Gastroesophageal sphincter (tissue), 4 donors: Measurements from ENCODE around the gene ST8SIA4. TPM values are rescaled to one million over a fixed set of nuclear protein-coding genes. Genes with fewer than 3 reads are reported as not detected.

Source experiments
- ATAC-seq: fragments of 150-250 bp; one replicate; pipeline ENCODE4 v1.9.1; 2016; ENCODE audit warnings: mild to moderate bottlenecking, moderate library complexity
- H3K27ac ChIP-seq, 4 donors: fragments of 200-600 bp; sonication (generic) in 3 of 4; 1 replicate in 3 of 4; 2 replicates in 1 of 4; pipeline ENCODE4 v1.5.1; 2016 to 2019
- H3K27me3 ChIP-seq: fragments of 200-600 bp; sonication (generic); one replicate; pipeline ENCODE4 v1.5.1; 2019
- H3K36me3 ChIP-seq, 2 donors: fragments of 200-600 bp; sonication (generic); one replicate each; pipeline ENCODE4 v1.5.1; 2019; ENCODE audit warnings: control low read depth in 1 of 2
- H3K4me1 ChIP-seq, 3 donors: fragments of 200-600 bp; sonication (generic); 1 replicate in 2 of 3; 2 replicates in 1 of 3; pipeline ENCODE4 v1.5.1; 2016 to 2019; ENCODE audit warnings: control low read depth in 2 of 3
- H3K4me3 ChIP-seq, 2 donors: fragments of 200-600 bp; sonication (generic); one replicate each; pipeline ENCODE4 v1.5.1; 2019; ENCODE audit warnings: mild to moderate bottlenecking in 1 of 2, moderate library complexity in 1 of 2
- H3K9me3 ChIP-seq, 3 donors: fragments of 200-600 bp; sonication (generic); one replicate each; pipeline ENCODE4 v1.5.1; 2017 to 2019; ENCODE audit warnings: control low read depth in 2 of 3
- CTCF ChIP-seq, 4 experiments: fragments of 200-600 bp in 2 of 4; fragments of 450-650 bp in 2 of 4; sonication (generic) in 1 of 4; IDR thresholded peaks; one replicate each; pipeline ENCODE4 v1.5.1; 2017 to 2019; ENCODE audit warnings: antibody characterized with exemption in 4 of 4, mild to moderate bottlenecking in 2 of 4, moderate library complexity in 2 of 4
- EP300 ChIP-seq: sonication (generic); formaldehyde crosslinking; IDR thresholded peaks from one replicate; pipeline ENCODE4 v1.6.1; 2017; ENCODE audit warnings: antibody characterized with exemption, mild to moderate bottlenecking
- POLR2A ChIP-seq, 2 donors: fragments of 450-650 bp; IDR thresholded peaks; one replicate each; pipeline ENCODE4 v1.6.1; 2017; ENCODE audit warnings: antibody characterized with exemption in 2 of 2, mild to moderate bottlenecking in 2 of 2, moderate library complexity in 1 of 2
- POLR2AphosphoS5 ChIP-seq: sonication (generic); formaldehyde crosslinking; IDR thresholded peaks from one replicate; pipeline ENCODE4 v1.6.1; 2017; ENCODE audit warnings: antibody characterized with exemption
- WGBS, 2 donors: methylation state at CpG; one replicate each; pipeline ENCODE4 v1.1.5; 2018; ENCODE audit warnings: low coverage in 1 of 2; 5-methylcytosine and 5-hydroxymethylcytosine counted together
- total RNA-seq, 4 donors: library from RNA; depleted of rRNA; stranded (reverse); fragments of >200 nt; gene quantifications; one replicate each; pipeline ENCODE4 v1.1.0, GENCODE V29; 2016

The ST8SIA4 gene
- total RNA-seq, 4 donors from 2014 or later = 1.1 to 3.9 (median 2.9) TPM

- H3K4me1 ChIP-seq = no peaks in the 10 kb centered on the region
- H3K9me3 ChIP-seq = no peaks in the 10 kb centered on the region
- H3K36me3 ChIP-seq = no peaks in the 10 kb centered on the region
- TF ChIP-seq POLR2AphosphoS5 = no peak
- TF ChIP-seq EP300 = no peak
- no peaks in the 10 kb centered on the region for H3K27me3 ChIP-seq
- 69 to 75% methylated on average over 2 of the region's 2 CpGs for WGBS, 2 donors
- no peak for ATAC-seq
- no peak overlapping the region for H3K4me3 ChIP-seq
- H3K27ac ChIP-seq = no peak overlapping the region
These were observed 61.0 kb downstream of the ST8SIA4 start for GRCh38 chr5:100842080-100842479.

GRCh38 chr5:100841358-100842076, 61.6 kb downstream of the ST8SIA4 start:
- Histone ChIP-seq H3K4me3 (no peak overlapping the region), H3K9me3 (no peaks in the 10 kb centered on the region), H3K4me1 (no peaks in the 10 kb centered on the region), H3K27ac (peak overlapping the region in 2 of 4 donors; percentile 1 to 12), H3K36me3 (no peaks in the 10 kb centered on the region), H3K27me3 (no peaks in the 10 kb centered on the region)
- no peak for TF ChIP-seq EP300
- no peak for ATAC-seq
- WGBS, 2 donors = 56 to 77% methylated on average over 3 to 4 of the region's 4 CpGs

GRCh38 chr5:100840789-100841188, 62.3 kb downstream of the ST8SIA4 start:
- TF ChIP-seq POLR2AphosphoS5 = no peak
- no peaks in the 10 kb centered on the region for H3K4me1 ChIP-seq
- no peaks in the 10 kb centered on the region for H3K36me3 ChIP-seq
- no peak for ATAC-seq
- H3K9me3 ChIP-seq = no peaks in the 10 kb centered on the region
- H3K27me3 ChIP-seq = no peaks in the 10 kb centered on the region
- peak overlapping the region in 1 of 4 donors; percentile 1 for H3K27ac ChIP-seq
- 33 to 54% methylated on average over 1 of the region's 1 CpG for WGBS, 2 donors
- no peak overlapping the region for H3K4me3 ChIP-seq

- Histone ChIP-seq H3K27me3 (no peaks in the 10 kb centered on the region), H3K27ac (no peak overlapping the region), H3K4me3 (no peak overlapping the region), H3K36me3 (no peaks in the 10 kb centered on the region), H3K9me3 (no peaks in the 10 kb centered on the region), H3K4me1 (no peaks in the 10 kb centered on the region)
- ATAC-seq = no peak
- TF ChIP-seq POLR2A (IDR thresholded peaks at IDR 0.05) = no peak
- no peak for TF ChIP-seq EP300
- TF ChIP-seq POLR2AphosphoS5 = no peak
- TF ChIP-seq CTCF (IDR thresholded peaks at IDR 0.05) = no peak
- 71 to 80% methylated on average over 1 to 2 of the region's 2 CpGs for WGBS, 2 donors
These were observed 62.7 kb downstream of the ST8SIA4 start for GRCh38 chr5:100840370-100840769.

- no peaks in the 10 kb centered on the region for H3K4me1 ChIP-seq
- no peak for ATAC-seq
- H3K36me3 ChIP-seq = no peaks in the 10 kb centered on the region
- 69 to 96% methylated on average over 2 of the region's 2 CpGs for WGBS, 2 donors
- no peak overlapping the region for H3K4me3 ChIP-seq
- H3K27me3 ChIP-seq = no peaks in the 10 kb centered on the region
- no peaks in the 10 kb centered on the region for H3K9me3 ChIP-seq
- TF ChIP-seq POLR2A (IDR thresholded peaks at IDR 0.05) (no peak), EP300 (no peak), POLR2AphosphoS5 (no peak), CTCF (IDR thresholded peaks at IDR 0.05) (no peak)
- H3K27ac ChIP-seq = no peak overlapping the region
These were observed 65.0 kb downstream of the ST8SIA4 start for GRCh38 chr5:100838048-100838473.

GRCh38 chr5:100834519-100834918, 68.6 kb downstream of the ST8SIA4 start:
- Histone ChIP-seq H3K36me3 (no peaks in the 10 kb centered on the region), H3K27ac (no peak overlapping the region), H3K27me3 (no peaks in the 10 kb centered on the region), H3K4me3 (no peak overlapping the region), H3K4me1 (no peaks in the 10 kb centered on the region), H3K9me3 (no peaks in the 10 kb centered on the region)
- TF ChIP-seq POLR2A (IDR thresholded peaks at IDR 0.05) (no peak), CTCF (IDR thresholded peaks at IDR 0.05) (no peak), POLR2AphosphoS5 (no peak), EP300 (no peak)
- ATAC-seq = no peak
- 83 to 93% methylated on average over 2 of the region's 2 CpGs for WGBS, 2 donors
